Psoas muscle (tissue), 8 donors: ENCODE results near the gene CHURC1. TPM values are rescaled to one million over a fixed set of nuclear protein-coding genes. Genes with fewer than 3 reads are reported as not detected.
A peak's percentile ranks its signal among the peaks of the same experiment; 100 is the strongest.

Experiments
- ATAC-seq, 4 donors: fragments of 200-7000 bp; cut with Tn5 transposase; one replicate each; pipeline ENCODE4 v1.9.1; 2020; ENCODE audit warnings: moderate library complexity in 3 of 4, mild to moderate bottlenecking in 2 of 4
- DNase-seq, 2 donors: peaks; one replicate each; pipeline ENCODE4 v3.0.0-alpha.2; 2020
- H3K27ac ChIP-seq: fragments of 200-600 bp; one replicate; pipeline ENCODE4 v1.8.0; 2022
- H3K27me3 ChIP-seq, 3 donors: fragments of 200-600 bp in 1 of 3; one replicate each; pipeline versions ENCODE4 v1.6.1 to v1.8.0; 2013 to 2022; ENCODE audit warnings: low read length in 2 of 3, mild to moderate bottlenecking in 2 of 3, moderate library complexity in 1 of 3; ENCODE audit not compliant: insufficient read depth in 3 of 3
- H3K36me3 ChIP-seq, 2 donors: fragments of 200-600 bp in 1 of 2; one replicate each; pipeline versions ENCODE4 v1.6.1 to v1.8.0; 2013 to 2022; ENCODE audit warnings: low read depth in 1 of 2, mild to moderate bottlenecking in 1 of 2, moderate library complexity in 1 of 2; ENCODE audit not compliant: insufficient read depth in 1 of 2
- H3K4me1 ChIP-seq: fragments of 200-600 bp; one replicate; pipeline ENCODE4 v1.8.0; 2022
- H3K4me3 ChIP-seq: fragments of 200-600 bp; one replicate; pipeline ENCODE4 v1.8.0; 2022; ENCODE audit warnings: mild to moderate bottlenecking
- H3K9me3 ChIP-seq: fragments of 200-600 bp; one replicate; pipeline ENCODE4 v1.8.0; 2022
- CTCF ChIP-seq: fragments of 200-600 bp; IDR thresholded peaks from one replicate; pipeline ENCODE4 v1.8.0; 2022; ENCODE audit warnings: antibody characterized with exemption
- WGBS, 3 donors: extraction: QIAGEN DNeasy Blood & Tissue Kit; methylation state at CpG; one replicate each; pipeline versions ENCODE4 v1.1.6 to v1.1.7; 2013; 5-methylcytosine and 5-hydroxymethylcytosine counted together
- intact Hi-C, 2 donors: fragments of 100-400 bp; cut with DNase I; formaldehyde crosslinking; loops; one replicate each; pipeline versions ENCODE4 v1.11.0 to v1.14.2; 2022
- polyA plus RNA-seq, 3 donors: library from polyadenylated mRNA; stranded (reverse); fragments of 200-250 nt; gene quantifications; one replicate each; pipeline ENCODE4 v1.2.3, GENCODE V29; 2013
- total RNA-seq, 4 donors: library from RNA; stranded (reverse); fragmentation: NEBNext Ultra II Directional in 2 of 4; extraction: Animal tissue kit (Norgen Biotek cat#: 25700) in 2 of 4; gene quantifications; one replicate each; pipeline versions ENCODE4 v1.2.1 to v1.2.4, GENCODE V29; 2021 to 2023
- donor health status: healthy with polysubstance abuse.
- donor health status: DM: no; HTN: no; CAD: no; lungs with moderate emphysema.
- donor health status: Bipolar disorder and iron deficiency.
- donor health status: healthy.
- donor health status: DM: yes; HTN: yes; CAD: no.
- donor health status: DM: no; HTN: no; CAD: no.
- donor health status: DM: no; HTN: no; CAD: no.
- donor health status: DM: yes; HTN: yes; CAD: no.

CHURC1 gene
- total and polyA plus RNA-seq, 7 donors: 31.4 to 112 (median 77.9) TPM

GRCh38 chr14:64947710-64948611 is 33.7 kb downstream of the CHURC1 start:
- Histone ChIP-seq H3K4me3 (no peak overlapping the region), H3K36me3 (peaks cover 0 to 28% of the 10 kb centered on the region in 2 donors), H3K4me1 (peaks cover 43% of the 10 kb centered on the region), H3K27me3 (no peaks in the 10 kb centered on the region), H3K27ac (peak overlapping the region; percentile 96), H3K9me3 (no peaks in the 10 kb centered on the region)
- intact Hi-C loops: no loop called here
- TF ChIP-seq CTCF: no peak
- DNase-seq (peak in 1 of 2 donors; percentile 70), ATAC-seq (peak in 1 of 4 donors; percentile 17)
- 76 to 84% (median 81%) methylated on average over 27 to 28 of the region's 28 CpGs for WGBS, 3 donors

- ATAC-seq (no peak), DNase-seq (no peak)
- WGBS, 3 donors: 88 to 96% (median 91%) methylated on average over 8 of the region's 8 CpGs
- Histone ChIP-seq H3K9me3 (no peaks in the 10 kb centered on the region), H3K4me1 (peaks cover 48% of the 10 kb centered on the region), H3K27ac (peak overlapping the region; percentile 96), H3K36me3 (peaks cover 0 to 24% of the 10 kb centered on the region in 2 donors), H3K4me3 (no peak overlapping the region), H3K27me3 (no peaks in the 10 kb centered on the region)
- no peak for TF ChIP-seq CTCF
- intact Hi-C loops: no loop called here
Measured at GRCh38 chr14:64948612-64949210, 34.5 kb downstream of the CHURC1 start.

- TF ChIP-seq CTCF: no peak
- WGBS, 3 donors: 27 to 44% (median 31%) methylated on average over 8 of the region's 8 CpGs
- peaks cover 0 to 17% of the 10 kb centered on the region in 2 donors for H3K36me3 ChIP-seq
- peaks cover 48% of the 10 kb centered on the region for H3K4me1 ChIP-seq
- ATAC-seq (peak; percentile 88 to 91 (median 90)), DNase-seq (peak; percentile 70 to 89)
- H3K9me3 ChIP-seq: no peaks in the 10 kb centered on the region
- intact Hi-C loops: no loop called here
- H3K4me3 ChIP-seq: peak overlapping the region; percentile 50
- peak overlapping the region; percentile 96 for H3K27ac ChIP-seq
- H3K27me3 ChIP-seq: no peaks in the 10 kb centered on the region
Measured at GRCh38 chr14:64950889-64951288, 36.6 kb downstream of the CHURC1 start.

GRCh38 chr14:64951291-64951690 is 37.0 kb downstream of the CHURC1 start:
- H3K4me3 ChIP-seq: peak overlapping the region; percentile 19
- ATAC-seq: peak in 1 of 4 donors; percentile 0
- peak overlapping the region; percentile 96 for H3K27ac ChIP-seq
- H3K9me3 ChIP-seq: no peaks in the 10 kb centered on the region
- intact Hi-C loops: no loop called here
- peaks cover 45% of the 10 kb centered on the region for H3K4me1 ChIP-seq
- WGBS, 3 donors: 73 to 93% (median 81%) methylated on average over 8 of the region's 8 CpGs
- peaks cover 0 to 17% of the 10 kb centered on the region in 2 donors for H3K36me3 ChIP-seq
- no peaks in the 10 kb centered on the region for H3K27me3 ChIP-seq
- DNase-seq: no peak
- TF ChIP-seq CTCF: no peak
